GM18517 (cell line): ENCODE results near the gene MAJIN.
"Not testable (repeated sequence)": the region's sequence is repeated elsewhere in the genome, so short reads cannot be mapped to it uniquely, and the experiment has no call there.

Experiments used
- ATAC-seq: cut with Tn5 transposase; IDR thresholded peaks from one replicate; pipeline ENCODE4 v1.9.1; 2021; ENCODE audit warnings: mild to moderate bottlenecking, moderate library complexity; ENCODE audit not compliant: unreplicated experiment

The MAJIN gene

DNA sequence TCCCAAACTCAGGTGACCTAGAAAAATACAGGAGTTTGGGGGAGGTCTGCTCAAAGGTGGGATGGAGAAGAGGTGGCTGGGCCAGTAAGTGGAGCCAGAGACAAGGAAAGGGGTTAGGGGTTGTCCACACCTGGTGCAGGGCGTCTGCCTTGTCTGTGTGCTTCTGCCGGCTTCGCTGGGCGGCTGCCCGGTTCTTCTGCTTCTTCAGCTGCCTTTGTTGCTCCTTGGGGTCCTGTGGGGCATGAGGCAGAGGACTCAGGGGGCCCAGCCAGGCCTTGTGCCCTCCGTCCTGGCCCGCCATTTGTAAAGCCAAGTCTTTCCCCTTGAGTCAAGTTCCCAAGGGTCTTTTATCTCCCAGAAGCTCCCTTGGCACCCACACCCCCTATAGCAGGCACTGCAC is 22.4 kb upstream of the MAJIN start:
- ATAC-seq = no peak

DNA sequence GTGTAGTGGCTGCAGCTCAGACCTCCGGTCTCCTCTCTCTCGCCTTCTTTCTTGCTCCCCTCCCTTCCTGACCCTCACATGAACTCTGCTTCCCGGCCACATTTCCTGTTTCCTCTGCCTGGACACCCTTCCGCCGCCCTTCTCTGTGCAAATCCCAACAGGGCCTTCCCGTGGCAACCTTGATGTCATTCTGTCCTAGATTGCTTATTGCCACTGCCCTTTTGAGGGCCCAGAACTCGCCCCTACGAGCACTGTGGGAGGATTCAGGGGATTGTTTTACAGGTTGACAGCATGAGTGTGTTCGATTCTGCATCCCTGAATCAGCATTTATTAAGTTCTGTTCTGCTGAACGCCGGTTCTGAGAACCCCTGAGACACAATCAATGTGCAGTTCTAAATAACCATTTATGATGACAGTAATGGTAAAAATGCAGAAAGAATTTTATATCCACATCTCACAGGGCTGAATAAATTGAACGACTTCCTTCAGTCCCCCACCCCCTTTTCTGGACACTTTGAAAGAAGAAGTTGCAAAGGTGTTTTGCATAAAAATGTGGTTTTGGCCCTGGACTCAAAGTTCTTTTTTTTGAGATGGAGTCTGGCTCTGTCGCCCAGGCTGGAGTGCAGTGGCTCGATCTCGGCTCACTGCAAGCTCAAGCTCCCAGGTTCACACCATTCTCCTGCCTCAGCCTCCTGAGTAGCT is 18.5 kb upstream of the MAJIN start:
- no peak for ATAC-seq

DNA sequence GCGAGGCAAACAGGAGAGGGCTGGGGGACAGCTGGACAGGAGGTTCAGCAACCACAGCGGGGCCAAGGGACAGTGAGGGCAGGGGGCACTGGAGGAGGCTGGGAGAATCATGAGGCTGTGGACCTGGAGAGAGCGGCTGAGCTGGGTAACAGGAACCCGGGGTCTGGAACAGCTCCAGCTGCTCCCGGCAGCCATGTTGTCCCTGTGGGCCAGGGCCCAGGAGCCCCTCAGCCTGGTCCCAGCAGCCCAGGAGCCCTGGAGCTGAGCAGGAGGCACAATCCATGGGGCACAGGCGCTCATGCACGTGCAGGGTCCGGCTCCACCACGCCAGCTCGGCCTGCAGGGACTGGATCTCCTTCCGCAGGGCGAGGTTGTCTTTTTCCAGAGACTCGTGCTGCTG is 17.5 kb upstream of the MAJIN start:
- ATAC-seq = no peak

DNA sequence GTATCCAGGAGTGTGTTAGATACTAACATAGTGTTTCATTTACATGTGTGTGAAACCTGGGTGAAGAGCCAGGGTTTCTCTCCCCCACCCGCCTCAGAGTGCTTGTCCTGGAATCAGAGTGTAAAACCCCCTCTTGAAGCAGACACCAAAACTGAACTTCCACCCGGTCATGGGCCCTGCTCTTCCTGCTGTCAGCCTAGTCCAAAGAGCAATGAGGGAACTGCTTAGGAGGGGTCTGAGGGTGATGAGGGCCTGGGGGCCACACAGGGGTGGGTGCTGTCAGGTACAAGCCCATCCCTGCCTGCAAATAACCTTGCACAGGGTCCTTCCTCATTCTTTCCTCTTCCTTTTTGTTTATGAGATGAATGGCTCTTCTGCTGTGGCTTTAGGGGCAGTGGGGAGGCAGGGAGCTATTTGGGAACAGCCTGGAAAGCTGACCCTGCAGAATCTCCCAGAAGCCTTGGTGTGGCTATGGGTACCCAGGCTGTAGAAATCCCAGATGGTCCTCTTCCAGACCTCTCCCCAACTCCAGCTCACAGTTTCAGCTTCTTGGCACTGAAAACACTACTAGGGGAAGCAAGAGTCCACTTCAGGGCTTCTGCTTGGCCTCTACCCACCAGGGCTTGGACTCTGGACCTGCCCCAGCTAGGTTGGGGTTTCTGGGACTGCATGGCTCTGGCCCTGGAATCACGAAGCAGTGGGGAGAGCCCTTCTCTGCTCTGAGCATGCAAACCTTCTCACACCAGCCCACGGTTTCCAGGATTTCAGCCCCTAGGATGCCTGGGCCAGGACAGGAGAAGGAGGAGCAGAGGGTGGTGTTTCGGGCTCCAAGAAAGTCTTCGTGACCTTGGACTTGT is 16.3 kb upstream of the MAJIN start:
- no peak for ATAC-seq

DNA sequence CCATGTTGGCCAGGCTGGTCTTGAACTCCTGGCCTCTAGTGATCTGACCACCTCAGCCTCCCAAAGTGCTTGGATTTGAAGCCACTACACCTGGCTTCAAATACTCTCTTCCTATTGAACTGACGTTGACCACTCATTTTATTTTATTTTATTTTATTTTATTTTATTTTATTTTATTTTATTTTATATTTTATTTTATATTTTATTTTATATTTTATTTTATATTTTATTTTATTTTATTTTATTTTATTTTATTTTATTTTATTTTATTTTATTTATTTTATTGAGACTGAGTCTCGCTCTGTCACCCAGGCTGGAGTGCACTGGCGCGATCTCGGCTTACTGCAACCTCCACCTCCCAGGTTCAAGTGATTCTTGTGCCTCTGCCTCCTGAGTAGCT is 11.4 kb upstream of the MAJIN start:
- not testable (repeated sequence) for ATAC-seq

DNA sequence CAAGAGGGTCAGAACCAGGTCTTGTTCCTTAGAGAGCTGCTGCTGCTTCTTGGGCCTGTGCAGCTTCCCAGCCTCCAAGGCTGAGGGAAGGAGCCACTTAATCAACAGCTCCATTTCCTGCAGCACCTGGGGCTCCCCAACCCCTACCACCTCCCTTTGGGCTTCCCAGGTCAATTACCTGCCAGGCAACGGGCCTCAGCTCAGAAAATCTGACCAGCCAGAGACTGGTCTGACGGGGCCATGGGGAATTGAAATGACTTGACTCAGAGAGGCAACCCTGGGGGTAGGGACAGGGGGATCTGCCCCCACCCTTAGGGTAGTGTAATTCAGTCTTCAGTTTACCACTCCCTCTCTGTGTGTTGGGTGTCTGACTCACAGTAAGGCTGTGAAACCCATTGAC is 4.7 kb upstream of the MAJIN start:
- no peak for ATAC-seq

DNA sequence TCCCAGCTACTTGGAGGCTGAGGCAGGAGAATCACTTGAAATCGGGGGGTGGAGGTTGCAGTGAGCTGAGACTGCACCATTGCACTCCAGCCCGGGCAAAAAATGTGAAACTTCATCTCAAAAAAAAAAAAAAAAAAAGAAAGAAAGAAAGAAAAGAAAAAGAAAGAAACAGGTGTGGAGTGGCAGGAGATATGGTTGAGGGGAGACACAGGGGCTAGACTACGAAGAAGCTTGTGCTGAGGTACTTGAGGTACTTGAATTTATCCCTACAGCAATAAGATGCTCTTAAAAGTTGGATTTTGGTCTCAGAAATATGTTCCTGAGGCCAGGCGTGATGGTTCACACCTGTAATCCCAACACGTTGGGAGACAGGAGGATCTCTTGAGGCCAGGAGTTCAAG is 2.2 kb upstream of the MAJIN start:
- ATAC-seq = no peak

DNA sequence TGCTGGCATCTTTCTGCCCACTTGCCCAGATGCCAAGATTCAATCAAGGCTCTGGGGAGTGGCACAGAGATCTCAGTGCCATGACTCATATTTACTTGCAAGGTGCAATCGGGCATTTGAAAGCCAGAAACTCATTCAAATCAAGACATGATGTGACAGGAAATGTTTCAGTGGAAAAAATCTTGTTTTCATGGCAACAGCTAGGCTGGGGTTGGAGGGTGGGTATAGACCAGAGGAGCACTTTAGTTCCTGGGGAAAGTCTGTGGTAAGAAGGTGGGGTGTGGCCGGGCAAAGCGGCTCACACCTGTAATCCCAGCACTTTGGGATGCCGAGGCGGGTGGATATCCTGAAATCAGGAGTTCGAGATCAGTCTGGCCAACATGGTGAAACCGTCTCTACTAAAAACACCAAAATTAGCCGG is 1.2 kb downstream of the MAJIN start:
- no peak for ATAC-seq

DNA sequence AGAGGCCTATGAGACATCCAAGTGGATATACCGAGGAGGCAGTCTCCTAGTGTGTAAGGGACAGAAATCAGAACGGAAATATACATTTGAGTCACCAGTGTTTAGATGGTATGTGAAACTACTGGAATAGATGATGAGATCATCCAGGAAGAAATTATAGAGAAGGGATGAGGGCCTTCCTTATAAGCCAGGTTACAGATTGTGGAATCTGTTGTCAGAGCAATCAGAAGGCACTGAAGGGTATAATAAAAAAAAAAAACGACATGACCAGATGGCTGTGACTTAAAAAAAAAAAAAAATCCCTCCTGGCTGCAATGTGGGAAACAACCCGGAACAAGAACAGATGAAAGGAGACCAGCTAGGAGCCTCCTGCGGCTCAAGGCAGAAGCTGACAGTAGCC is 2.7 kb downstream of the MAJIN start:
- no peak for ATAC-seq

DNA sequence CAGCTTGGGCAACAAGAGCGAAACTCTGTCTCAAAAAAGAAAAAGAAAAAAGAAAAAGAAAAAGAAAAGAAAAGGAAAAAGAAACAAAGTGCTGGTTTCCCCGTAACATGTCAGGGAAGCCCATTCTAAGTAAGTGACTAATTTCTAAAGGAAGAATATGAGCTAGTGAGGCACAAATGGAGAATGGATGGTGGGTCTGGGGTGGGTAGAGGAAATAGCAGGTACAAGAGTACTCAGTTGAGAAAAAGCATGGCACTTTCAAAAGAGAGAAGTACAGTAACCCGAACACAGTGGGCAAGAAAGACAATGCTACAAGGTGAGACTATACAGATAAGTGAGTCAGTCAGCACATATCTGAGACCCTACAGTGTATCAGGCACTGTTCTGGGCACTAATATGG is 4.5 kb downstream of the MAJIN start:
- no peak for ATAC-seq

DNA sequence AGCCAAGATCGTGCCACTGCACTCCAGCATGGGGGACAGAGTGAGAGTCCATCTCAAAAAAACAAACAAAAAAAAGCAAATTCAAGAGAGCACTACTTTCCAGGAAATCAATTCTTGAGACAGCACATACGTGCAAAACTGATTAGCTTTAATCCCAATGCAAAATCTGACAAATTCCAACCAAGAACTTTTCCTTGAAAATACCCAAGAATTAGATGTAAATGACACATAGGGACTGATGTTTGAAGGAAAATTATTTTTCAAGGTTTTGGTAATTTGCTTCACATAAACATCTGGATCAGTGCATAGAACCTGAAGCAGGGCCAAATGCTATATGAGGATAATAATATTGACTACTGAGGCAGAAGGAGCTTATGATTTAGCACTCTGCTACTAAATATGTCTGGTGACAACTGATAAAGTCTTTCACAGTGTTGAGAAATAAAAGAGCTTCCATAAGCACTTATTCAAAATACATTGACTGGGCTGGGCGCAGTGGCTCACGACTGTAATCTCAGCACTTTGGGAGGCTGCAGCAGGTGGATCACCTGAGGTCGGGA is 8.8 kb downstream of the MAJIN start:
- no peak for ATAC-seq

DNA sequence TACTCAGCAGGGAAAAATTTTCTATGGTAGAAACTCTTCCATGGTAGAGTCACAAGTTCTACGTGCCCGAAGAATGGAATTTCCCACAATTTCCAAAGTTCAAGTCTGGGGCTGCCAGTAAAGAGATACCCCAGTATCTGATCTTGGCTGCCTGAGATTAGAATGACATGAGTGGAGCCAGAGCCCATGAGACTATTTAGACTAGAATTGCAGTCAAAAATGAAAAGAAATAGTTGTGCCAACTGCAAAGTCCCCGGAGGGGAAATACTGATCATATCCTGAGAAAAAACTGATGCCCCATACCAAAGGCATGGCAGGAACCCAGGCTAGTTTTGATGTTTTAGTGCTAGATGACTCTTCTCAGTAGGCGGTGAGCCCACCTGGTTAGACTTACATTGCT is 11.2 kb downstream of the MAJIN start:
- ATAC-seq = no peak

DNA sequence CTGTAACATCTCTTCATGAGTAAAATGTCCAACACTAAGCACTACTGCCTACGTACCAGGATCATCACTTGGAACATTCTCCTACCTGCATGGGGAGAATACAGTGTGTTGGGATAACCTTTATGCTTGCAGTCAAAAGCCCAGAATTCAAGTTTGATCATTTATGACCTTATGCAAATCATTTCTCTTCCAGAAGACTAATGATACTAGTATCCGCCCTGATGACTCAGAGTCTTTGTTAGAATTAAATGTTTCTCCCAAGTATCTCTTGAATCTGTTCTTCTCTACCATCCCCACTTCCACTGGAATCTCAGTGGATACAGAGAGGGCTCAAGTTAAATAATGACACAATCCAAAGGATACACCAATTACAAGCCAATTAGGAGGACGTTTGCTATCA is 12.4 kb downstream of the MAJIN start:
- ATAC-seq = no peak

DNA sequence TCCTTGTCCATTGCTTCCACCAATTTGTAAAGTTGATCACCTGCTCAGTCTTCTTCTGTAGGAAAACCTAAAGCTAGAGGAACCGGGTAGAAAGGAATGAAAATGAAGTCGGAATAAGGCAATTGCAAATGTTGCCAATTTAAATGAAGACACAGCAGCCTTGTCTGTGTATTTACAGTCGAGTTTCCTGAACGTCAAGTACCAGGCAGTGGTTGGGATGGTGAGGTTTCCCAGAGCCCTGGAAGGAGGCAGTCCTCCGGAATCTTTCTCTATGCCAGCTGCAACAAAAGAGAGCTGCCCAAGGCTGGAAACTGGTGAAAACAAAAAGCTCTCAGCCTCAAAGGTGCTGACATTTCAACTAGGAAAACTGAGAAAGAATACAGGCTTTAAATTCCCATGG is 17.7 kb downstream of the MAJIN start:
- ATAC-seq = no peak

DNA sequence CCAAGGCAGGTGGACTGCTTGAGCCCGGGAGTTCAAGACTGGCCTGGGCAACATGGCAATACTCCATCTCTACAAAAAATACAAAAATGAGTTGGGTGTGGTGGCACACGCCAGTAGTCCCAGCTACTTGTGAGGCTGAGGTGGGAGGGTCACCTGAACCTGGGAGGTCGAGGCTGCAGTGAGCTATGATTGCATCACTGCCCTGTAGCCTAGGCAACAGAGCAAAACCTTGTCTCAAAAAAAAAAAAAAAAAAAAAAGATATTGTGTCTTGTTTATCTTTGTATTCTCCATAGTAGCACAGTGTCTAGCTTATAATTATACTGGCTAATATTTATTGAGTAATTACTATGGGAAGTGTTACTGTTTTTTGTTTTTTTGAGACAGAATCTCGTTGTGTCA is 20.4 kb downstream of the MAJIN start:
- ATAC-seq = no peak

DNA sequence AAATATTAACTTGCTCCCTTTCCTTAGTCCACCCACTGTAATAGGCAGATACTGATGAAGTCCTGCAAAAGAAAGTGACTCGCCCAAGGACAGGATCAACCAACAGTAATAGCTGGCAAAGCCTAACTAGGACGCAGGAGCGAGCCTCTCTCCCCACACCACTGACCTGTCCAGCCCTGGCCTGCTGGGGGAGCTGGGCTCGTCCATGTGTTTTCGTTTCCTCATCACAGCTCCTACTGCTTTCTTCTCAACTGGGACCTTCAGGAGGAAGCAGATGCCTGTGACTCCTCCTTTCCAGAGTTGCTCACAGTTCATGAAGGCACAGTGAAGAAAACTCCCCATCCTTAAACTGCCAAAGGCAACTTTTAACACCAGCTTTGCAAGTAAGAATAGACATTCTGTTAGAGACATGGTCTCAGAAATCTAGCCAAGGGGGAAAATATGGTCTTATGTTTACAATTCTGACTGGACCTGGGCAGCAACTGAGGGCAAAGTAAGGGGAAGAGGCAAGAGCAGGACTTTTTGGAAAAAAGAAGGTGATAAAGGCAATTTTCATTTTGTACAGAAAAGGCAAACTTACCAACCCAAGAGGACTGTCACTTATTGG is 24.6 kb downstream of the MAJIN start:
- ATAC-seq = no peak

DNA sequence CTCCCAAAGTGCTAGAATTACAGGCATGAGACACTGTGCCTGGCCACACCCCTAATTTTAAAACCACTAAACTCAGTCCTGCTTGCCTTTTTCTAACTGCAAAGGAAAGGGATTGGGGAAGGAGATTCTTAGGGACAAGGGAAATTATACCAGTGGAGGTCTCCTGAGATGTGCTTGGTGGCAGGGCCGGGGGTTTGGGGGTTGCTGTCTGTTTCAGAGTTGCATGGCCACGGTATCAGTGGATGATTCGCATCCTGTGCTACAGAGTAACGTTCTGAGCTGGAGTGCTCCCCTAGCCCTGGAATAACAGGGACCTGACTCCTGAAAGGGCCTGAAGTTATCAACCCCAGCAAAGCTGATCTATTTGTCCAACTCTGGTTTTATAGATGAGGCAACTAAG is 35.4 kb downstream of the MAJIN start:
- no peak for ATAC-seq

DNA sequence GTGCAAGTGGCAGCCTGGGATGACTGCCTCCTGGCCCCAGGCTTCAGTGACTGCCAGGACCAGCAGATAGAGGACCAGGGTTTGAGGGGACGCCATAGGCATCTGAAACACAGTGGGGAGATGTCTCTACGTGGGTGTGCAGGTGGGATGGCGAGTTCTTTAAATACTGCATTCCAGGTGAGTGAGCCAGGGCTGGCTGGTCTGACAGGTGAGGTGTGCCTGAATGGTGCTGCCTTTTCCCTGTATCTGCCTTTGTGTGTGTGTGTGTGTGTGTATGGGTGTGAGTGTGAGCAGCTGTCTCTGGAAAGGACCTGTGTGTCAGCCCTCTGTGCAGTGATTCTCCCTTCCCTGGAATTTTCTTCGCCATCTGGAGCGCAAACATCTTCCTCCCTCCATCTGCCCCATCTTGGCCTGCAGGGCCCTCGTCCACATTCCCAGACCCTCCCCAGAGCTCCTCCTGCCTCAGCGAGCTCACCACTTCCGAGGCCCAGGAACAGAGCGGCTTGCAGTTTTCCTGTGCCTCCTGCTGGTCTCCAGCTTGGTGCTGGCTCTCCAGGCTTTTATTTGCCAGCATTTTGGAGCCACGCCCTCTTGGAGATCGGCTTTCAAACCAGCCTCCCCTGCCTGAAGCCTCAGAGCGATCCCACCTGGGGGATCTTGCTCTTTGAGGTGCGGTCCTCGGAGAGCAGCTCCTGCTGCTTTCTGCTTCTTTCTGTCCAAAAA is 36.4 kb downstream of the MAJIN start, which contains the start of gene GPHA2:
GPHA2 (minus strand) TSS at position 535 of the 723 bp plus-strand sequence; CDS start at position 102, 433 bp downstream.
- ATAC-seq = no peak

DNA sequence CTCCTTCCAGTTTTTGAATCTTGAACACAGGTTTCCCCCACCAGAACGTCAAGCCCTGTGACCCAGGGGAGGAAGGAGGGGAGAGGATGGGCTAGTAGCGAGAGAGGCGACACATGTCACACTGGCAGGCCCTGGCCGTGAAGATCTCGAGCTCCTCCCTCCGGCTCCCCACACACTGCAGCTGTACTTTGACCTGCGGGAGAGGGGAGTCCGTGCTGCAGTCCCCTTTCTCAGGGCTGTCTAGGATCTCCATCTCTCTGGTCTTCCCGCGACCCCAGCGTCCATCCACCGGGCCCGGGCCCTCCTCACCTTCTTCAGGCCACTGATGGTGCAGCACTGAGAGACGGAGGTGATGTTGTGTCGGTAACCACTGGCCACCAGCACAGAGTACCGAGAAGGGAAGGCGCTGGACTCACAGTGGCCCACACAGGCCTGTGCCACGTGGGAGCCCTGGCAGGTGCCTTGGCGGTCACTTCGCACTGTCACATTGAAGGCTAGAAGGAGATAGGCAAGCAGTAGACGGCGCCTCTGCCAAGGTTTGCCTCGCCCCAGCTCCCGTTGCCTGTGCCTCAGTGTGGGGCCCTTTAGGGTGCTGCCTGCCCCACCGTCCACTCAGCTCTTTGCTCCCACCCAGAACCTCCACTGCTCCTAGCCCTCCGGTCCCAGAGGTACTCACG is 37.1 kb downstream of the MAJIN start:
- no peak for ATAC-seq

DNA sequence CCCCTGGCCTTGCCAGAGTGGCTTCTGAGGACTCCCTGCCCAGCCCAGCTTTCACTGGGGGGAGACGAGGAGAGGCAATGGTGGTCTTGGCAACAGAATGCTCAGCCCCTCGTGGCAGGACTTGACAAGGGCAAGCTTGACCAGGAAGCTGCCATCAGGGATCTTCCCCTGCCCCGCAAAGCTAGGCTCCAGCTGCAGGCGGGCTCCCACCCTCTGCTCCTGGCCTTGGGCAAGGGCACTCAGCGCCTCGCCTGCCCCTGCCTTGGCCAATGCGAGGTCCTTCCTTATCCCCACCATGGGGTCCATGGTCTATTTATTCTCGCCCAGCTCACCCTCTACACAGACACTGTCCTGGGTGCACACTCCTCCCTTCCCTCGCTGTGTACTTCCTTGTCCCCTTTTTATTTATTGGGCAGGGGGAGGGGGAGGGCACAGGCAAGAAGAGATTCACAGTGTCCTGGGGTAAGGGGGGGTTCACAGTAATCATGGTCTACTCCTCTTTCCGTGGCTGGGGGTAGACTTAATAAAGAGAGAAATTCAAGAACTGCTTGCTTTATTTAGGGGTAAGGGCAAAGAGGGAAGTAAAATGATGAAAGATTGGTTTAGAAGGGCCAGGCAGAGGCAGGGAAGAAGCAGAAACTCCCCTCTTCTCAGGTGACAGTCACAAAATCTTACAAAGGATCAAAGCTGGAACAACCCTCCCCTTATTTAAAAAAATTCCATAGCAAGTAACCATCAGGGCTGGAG is 37.8 kb downstream of the MAJIN start:
- no peak for ATAC-seq
